Stimulated activated CD8-positive, alpha-beta memory T cell treated with anti-CD3 and anti-CD28 coated beads, Interleukin-2, amount 100 ng/mL, for 1 hour (primary cell): ENCODE measurements around the gene NME3.

ENCODE experiments used
- DNase-seq, 2 donors: peaks; one replicate each; pipeline ENCODE4 v3.0.0-alpha.2; 2020; ENCODE audit warnings: low read depth in 2 of 2

The NME3 gene

DNA sequence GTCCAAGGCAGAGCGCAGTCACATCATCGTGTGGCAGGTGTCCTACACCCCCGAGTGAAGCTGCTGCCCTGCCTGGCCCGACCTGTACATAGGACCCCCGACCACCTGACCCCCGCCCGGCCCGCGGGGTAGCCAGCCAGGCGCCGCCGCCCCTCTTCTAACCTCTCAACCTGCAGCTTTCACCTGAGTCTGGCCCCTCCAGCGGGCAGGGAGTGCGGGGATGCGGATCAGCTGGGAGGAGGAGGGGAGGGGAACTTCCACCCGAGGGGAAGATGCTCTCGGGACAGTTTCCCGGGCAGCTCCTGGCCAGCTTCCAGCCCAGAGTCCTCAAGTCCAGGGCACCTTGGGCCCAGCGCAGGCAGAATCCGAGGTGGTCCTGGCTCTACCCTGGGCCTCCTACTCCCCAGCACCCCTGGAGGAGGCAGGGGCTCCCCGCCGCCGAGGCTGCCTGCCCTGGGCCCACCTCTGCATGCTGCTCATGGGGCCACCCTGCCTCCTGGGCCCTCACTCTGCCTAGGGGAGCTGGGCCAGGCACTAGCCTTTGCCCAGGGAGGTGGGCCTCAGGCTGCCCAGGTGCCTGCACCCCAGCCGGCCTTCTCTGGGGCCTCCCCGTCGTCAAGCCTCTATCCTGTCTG is 2.5 kb downstream of the NME3 start:
- no peak for DNase-seq

DNA sequence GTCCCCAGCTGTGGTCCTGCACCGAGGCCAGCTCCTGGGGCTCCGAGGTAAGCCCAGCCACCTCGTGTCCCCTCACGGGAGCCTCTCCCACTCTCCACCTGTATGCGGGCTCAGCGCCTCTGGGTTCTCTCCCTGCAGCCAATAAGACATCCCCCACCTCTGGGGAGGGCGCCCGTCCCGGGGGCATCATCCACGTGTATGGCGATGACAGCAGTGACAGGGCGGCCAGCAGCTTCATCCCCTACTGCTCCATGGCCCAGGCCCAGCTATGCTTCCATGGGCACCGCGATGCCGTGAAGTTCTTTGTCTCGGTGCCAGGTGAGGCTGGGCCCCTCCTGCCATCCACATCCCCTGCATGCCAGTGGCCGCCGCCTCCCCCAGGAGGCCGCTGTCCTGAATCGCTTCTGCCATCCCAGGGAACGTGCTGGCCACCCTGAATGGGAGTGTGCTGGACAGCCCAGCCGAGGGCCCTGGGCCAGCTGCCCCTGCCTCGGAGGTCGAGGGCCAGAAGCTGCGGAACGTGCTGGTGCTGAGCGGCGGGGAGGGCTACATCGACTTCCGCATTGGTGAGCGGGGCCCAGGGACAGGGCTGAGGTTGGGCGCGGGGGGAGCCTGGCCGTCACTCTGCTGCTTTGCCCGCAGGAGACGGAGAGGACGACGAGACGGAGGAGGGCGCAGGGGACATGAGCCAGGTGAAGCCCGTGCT is 3.1 kb downstream of the NME3 start:
- no peak for DNase-seq

DNA sequence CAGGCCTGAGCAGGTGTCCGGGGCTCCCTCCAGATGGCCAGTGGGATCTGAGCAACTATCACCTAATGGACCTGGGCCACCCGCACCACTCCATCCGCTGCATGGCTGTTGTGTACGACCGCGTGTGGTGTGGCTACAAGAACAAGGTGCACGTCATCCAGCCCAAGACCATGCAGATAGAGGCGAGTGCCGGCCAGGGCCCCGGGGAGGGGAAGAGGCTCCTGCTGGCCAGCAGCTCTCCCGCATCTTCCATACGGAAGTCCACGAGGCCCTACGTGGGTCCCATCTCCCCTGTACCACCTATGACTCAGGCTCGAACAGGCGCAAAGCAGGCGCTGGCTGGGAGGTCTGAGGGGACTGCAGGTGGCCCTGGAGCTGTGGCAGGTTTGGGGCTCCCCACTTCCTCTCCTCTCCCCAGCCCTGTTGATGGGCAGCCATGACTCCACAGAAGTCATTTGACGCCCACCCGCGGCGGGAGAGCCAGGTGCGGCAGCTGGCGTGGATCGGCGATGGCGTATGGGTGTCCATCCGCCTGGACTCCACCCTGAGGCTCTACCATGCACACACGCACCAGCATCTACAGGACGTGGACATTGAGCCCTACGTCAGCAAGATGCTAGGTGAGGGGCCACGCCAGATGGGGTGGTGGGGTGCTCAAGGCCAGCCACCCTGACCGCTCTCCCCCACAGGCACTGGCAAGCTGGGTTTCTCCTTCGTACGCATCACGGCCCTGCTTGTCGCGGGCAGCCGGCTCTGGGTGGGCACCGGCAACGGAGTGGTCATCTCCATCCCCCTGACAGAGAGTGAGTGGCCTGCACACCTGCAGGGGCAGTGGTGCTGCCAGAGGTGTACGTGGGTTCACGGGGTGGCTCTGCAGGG is 4.0 kb downstream of the NME3 start:
- no peak for DNase-seq

DNA sequence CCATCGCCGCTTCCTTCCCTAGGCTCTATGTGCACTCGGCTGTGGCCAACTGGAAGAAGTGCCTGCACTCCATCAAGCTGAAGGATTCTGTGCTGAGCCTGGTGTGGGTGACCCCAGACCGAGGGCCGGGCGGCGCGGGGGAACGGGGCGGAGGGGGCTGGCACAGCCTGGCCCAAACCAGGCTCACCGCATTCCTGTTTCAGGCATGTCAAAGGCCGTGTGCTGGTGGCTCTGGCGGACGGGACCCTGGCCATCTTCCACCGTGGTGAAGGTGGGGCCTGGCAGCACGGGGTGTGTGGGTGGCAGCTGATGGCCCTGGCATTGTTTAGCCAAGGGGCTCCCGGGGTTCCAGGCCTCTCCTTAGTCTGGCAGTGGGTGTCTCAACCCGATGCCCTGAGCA is 4.6 kb downstream of the NME3 start:
- DNase-seq: no peak

DNA sequence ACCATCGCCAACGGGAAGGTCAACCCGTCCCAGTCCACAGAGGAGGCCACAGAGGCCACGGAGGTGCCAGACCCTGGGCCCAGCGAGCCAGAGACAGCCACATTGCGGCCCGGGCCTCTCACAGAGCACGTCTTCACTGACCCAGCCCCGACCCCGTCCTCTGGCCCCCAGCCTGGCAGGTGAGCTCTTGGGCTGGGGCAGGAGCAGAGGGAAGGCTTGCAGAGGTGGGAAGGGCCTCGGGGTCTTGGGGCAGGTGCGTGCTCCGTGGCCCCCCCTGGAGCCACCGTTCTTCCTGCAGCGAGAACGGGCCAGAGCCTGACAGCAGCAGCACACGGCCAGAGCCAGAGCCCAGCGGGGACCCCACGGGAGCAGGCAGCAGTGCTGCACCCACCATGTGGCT is 5.1 kb downstream of the NME3 start:
- no peak for DNase-seq

DNA sequence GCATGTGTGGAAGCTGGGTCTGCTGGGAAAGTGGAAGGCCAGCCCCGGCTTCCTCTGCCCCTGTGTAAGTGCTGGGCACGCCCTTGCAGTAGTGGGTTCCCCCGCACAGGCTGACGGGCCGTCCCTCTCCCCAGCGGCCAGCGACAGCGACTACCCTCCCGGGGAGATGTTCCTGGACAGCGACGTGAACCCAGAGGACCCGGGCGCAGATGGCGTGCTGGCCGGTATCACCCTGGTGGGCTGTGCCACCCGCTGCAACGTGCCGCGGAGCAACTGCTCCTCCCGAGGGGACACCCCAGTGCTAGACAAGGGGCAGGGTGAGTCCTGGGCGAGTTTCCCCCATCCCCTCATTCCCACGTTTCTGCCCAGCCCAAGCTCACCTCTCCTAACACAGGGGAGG is 5.5 kb downstream of the NME3 start:
- DNase-seq: no peak

DNA sequence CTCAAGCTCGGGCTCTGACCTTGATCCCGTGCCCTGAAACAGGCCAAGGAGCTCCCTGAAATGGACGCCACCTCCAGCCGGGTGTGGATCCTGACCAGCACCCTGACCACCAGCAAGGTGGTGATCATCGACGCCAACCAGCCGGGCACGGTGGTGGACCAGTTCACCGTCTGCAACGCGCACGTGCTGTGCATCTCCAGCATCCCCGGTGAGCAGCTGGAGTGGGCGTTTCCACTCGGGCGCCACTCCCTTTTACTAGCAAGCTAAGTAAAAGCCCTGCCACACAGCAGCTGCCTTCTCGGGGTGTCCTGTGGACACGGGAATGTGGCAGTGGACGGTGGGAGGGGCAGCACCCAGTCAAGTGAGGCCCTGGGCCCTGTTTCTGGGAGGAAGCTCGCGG is 6.4 kb downstream of the NME3 start:
- no peak for DNase-seq

DNA sequence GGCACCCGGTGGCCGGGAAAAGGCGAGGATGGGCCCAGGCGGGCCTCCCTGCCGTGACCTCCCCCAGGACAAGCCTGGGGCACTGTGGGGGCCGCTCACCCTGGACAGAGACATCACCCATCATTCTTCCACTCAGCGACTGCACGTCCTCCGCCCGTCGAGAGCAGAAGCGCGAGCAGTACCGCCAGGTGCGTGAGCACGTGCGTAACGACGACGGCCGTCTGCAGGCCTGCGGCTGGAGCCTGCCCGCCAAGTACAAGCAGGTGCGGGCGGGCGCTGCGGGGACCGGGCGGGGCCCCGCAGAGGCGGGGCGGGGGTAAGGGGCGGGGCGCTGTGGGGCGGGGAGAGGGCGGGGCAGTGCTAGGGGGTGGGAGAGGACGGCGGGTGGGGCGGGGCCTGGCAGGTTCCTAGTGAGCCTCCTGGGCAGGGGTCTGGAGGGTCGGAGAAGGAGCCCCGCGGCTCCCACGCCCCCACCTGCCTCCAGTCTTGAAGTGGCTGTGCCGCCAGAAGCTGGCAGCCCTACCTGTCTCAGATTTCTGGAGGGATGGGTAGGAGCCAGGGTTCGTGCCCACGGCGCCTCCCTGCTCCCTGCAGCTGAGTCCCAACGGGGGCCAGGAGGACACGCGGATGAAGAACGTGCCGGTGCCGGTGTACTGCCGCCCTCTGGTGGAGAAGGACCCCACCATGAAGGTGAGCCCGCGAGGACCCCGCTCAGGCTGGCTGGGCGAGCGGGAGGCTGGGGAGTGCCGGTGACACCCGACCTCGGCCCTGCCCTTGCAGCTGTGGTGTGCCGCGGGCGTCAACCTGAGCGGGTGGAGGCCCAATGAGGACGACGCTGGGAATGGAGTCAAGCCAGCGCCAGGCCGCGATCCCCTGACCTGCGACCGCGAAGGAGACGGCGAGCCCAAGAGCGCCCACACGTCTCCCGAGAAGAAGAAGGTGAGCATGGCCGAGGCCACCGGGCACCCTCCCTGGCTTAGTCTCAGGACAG is 7.5 kb downstream of the NME3 start:
- no peak for DNase-seq

DNA sequence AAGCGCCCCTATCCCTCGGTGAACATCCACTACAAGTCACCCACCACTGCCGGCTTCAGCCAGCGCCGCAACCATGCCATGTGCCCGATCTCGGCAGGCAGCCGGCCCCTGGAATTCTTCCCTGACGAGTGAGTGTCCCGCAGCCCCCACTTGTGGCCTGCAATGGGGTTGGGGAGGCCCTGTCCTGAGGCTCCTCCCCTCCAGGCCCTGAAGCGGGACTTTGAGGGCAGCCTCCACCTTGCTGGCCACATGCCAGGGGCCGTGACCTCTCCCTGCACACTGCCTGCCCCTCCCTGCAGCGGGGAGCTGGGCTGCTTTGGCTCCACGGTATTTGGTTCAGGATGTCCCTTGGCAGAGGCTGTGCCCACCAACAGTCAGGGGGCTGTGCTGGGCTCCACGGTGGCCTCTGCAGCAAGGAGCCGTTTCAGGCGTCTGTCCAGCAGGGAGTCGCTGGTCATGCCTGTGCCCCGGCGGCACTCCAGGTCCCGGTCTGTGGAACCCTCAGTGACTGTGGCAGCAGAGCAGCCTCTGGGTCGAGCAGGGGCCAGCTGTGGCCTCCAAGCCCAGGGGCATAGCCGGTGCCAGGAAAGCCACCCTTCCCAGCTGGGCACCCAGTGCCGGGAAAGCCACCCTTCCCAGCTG is 8.3 kb downstream of the NME3 start:
- DNase-seq: no peak

DNA sequence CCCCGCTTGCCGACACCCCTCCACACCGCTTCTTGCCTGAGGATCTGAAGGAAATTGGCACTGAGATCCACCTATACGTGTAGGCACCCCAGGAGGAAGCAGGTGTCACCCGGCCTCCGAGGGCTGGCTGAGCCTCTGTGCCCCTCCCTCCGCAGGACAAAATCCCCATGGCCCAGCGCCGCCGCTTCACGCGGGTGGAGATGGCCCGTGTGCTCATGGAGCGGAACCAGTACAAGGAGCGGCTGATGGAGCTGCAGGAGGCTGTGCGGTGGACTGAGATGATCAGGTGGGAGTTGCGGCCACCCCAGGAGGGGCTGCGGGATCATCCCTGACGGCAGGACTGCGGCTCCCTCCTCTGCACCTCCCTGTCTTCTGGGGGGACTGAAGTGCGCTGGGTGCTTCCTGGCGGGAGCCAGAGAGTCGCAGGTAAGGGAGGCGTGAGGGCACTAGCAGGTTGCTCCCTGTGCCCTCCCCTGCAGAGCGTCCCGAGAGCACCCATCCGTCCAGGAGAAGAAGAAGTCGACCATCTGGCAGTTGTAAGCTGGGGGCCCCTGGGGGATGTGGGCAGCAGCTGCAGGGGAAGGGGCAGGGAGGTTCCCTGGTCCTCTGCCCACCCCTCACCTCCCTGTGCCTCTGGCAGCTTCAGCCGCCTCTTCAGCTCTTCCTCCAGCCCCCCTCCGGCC is 9.0 kb downstream of the NME3 start:
- no peak for DNase-seq

DNA sequence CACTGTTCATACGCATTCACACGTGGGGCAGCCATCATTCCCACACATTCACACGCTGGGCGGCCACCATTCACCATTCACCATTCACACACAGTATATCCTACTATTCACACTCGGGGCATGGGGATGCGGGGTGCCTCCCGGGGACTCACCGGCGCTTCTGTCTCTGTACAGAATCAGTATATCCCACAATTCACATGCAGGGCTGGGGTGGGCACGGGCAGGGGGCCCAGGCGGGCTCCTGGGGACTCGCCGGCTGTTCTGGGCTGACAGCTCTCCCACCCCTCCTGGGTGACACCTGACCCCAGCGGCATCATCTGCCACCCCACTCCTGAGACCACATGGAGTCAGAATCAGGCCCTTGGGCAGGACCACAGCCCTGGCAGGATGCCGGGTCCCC is 9.6 kb downstream of the NME3 start:
- no peak for DNase-seq

DNA sequence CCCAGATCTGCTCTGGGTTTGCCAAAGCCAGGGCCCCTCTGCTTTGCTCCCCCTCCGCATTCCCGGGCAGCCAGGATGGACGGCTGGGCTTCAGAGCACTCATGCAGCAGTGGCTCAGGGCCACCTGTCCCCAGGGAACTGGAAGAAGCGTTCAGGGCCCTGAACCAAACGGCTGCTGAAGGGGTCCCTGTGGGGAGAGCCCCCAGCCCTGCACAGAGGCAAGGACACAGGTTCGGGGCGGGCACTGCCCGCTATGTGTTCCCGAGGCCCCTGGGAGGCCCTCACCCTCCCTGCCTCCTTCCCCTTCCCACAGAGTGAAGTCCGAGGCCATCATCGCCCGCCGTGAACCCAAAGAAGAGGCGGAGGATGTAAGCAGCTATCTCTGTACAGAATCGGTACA is 10.4 kb downstream of the NME3 start:
- DNase-seq: no peak

DNA sequence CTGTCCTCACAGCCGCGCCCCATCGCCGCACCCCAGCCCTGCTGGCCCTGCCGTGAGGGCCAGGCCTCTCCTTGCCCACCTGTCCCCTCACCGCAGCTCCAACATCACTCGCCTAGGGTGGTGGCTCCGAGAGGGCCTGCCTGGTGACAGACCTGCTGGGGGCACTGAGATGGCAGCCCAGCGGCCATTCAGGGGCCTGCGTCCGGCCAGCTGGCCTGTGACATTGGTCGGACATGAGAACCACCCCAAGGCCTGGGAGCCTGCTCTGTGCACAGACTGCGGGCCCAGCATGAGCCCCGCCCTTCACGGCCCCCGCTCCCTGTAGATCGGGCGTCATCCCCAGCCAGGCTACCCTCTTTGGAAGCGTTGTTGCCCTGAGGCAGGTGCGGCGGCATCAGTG is 11.8 kb downstream of the NME3 start:
- DNase-seq: no peak

DNA sequence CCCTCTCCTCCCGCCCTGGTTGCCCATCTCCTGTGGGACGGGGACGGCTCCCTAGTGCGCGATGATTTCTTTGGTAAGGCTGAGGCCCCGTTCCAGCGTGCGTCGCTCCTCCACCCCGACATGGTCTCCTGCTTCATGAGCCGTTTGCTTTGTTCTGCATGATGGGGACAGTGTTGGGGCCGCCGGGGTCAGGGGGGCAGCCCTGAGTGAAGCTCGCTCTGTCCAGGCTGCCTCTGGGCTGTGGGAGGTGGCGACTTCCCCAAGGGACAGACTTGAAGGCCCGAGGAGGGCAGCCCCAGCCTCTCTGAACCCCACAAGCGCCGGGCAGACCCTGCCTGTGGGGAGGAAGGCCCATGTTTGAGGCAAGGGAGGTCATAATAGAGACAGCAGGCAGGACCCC is 12.4 kb downstream of the NME3 start:
- DNase-seq: no peak

DNA sequence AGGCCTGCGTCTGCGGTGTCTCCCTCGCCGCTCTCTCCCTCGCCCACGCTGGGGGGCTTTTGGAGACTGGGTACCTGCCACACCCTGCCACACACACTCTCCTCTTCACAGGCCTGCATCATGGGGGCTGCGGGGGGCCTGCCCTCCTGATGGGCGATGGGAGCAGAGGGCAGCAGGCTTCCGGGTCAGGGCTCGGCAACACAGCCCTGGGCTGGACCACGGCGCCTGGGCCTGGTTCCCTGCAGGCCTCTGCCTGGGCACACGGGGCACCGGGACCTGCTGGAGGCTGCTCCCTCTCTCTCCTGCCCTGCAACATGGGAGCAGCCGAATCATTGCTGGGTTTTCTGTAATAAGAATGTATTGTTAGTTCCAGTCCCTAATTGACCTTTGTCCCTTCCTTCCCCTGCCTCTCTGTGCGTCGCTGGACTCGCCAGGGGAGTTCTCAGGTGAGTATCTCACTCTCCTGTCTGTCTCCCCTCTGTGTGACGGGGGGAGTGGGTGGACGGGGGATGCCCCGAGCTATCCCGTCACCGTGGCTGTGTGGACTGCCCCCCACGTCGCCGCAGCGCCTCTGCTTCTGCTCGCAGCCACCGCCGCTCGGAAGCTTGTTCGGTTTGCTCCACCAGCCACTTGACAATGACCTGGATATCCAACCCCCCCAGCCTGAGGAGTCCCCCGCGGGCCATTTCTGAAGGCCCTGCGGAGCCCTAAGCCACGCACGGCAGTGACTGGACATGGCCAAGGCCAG is 13.5 kb downstream of the NME3 start:
- no peak for DNase-seq

DNA sequence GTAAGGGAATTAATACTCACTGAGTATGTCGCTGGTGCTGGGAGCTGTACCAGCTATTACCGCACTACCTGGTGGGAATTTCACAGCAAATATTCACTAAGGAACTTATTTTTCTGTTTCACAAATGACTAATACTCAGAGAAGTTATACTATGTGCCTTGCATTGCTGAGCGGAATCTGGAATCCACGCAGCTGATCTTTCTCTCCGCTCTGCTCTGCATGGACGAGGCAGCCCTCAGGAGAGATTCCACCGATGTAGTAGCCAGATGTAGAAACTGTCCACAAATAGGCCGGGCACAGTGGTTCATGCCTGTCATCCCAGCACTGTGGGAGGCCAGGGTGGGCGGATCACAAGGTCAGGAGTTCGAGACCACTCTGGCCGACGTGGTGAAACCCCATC is 17.1 kb downstream of the NME3 start:
- no peak for DNase-seq

DNA sequence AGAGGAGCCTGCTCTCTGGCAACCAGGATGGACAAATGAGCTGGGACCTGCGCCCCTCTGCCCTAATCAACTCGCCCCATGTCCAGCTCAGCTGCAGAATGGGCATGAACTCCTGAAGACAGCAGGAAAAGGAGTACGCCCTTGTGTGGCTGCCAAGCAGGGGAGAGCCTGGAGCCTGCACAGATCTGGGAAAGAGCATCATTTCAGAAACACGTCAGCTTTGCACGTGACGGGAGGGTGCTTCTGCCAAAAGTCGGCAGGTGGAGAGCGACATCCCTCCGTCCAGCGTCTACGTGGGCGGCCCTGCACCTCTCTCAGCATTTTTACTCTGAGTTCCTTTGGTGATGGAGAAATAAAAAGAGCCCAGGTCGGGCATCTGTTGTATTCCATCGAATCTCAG is 18.5 kb downstream of the NME3 start:
- no peak for DNase-seq

DNA sequence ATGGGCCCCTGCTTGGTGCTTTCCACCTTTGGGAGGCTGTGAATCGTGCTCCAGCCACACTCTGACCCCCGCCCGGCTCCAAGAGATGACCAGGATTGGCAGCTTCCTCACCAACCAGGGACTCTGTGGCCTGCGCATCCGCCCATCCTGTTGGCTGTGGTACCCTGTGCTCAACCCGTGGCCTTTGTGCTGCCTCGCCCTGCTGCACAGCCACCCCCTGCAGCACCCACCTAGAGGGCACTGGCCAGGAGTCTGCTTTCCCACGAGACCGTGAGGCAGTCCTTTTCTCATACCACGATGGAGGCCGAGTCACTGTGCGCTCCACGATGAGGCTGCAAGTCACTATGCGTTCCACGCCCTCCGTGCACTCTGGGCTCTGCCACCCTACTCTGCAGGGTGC is 19.4 kb downstream of the NME3 start:
- DNase-seq: no peak

DNA sequence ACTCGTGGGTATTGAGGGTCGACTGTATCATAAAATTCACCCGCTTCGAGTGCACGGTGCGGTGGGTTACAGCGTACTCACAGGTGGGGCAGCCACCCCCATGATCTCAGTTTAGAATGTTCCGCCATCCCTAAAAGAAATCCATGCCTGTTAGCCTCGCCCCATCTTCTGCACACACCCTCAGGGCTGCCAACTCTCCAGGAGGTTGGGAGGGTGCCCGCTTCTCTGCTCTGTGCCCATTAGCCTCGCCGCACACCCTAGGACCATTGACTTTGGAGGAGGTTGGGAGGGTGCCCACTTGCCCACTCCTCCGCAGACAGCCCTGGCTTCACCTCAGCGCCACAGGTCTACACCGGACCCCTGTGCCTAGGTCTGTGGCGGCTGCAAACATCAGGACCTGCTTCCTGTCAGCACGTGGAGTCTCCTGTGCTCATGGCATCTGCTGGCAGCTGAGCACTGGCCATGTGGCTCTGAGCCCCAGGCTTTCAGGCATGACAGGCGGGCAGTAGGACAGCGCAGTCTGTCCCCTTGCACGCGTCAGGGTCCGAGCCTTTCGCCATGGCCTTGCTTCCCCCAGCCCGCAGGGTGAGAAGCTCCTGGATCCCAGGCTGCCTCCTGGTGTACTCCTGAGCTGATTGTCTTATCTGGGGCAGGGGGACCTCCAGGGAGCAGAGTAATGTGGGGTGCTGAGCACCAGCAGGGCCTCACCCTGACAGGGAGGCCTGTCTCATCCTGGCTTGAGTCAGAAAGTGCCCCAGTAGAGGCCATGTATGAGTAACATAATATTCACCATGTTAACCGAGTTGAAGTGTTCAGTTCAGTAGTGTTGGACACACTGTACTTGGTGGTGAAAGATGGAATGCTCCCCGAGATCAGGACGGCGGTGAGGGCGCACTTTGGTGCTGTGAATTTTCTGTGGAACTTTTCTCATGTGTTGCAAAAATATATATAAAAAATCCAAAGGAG is 21.9 kb downstream of the NME3 start:
- no peak for DNase-seq
